Body of pancreas (tissue), 4 donors: ENCODE results near the gene SYN1. TPM values are rescaled to one million over a fixed set of nuclear protein-coding genes. Genes with fewer than 3 reads are reported as not detected.
"Not testable (repeated sequence)": the region's sequence is repeated elsewhere in the genome, so short reads cannot be mapped to it uniquely, and the experiment has no call there.

Source experiments
- ATAC-seq: fragments of 150-250 bp; one replicate; pipeline ENCODE4 v1.9.1; 2016
- DNase-seq, 4 donors: peaks; one replicate each; pipeline ENCODE4 v3.0.0-alpha.2; 2019
- H3K27ac ChIP-seq, 4 donors: fragments of 200-600 bp; sonication (generic); 1 replicate in 3 of 4; 2 replicates in 1 of 4; pipeline versions ENCODE4 v1.5.1 to v1.6.1; 2016 to 2019; ENCODE audit warnings: mild to moderate bottlenecking in 1 of 4, mixed read lengths in 1 of 4, moderate library complexity in 1 of 4
- H3K27me3 ChIP-seq, 2 donors: fragments of 200-600 bp; sonication (generic); one replicate each; pipeline ENCODE4 v1.6.0; 2016; ENCODE audit warnings: mild to moderate bottlenecking in 1 of 2
- H3K36me3 ChIP-seq, 2 donors: fragments of 200-600 bp; sonication (generic); replicated peaks in 1 of 2; 2 replicates each; pipeline ENCODE4 v1.5.1; 2016; ENCODE audit warnings: low read depth in 2 of 2; ENCODE audit not compliant: insufficient read depth in 1 of 2
- H3K4me1 ChIP-seq: fragments of 200-600 bp; sonication (generic); one replicate; pipeline ENCODE4 v1.6.0; 2016
- H3K4me3 ChIP-seq, 2 donors: fragments of 200-600 bp; sonication (generic); 1 replicate in 1 of 2; 2 replicates in 1 of 2; pipeline ENCODE4 v1.5.1; 2016 to 2019
- H3K9me3 ChIP-seq, 3 donors: fragments of 200-600 bp; sonication (generic); 1 replicate in 2 of 3; 2 replicates in 1 of 3; pipeline ENCODE4 v1.5.1; 2016
- CTCF ChIP-seq, 7 experiments: fragments of 450-650 bp in 4 of 7; fragments of 200-600 bp in 3 of 7; sonication (generic) in 3 of 7; IDR thresholded peaks; one replicate each; pipeline ENCODE4 v1.5.1; 2016 to 2019; ENCODE audit warnings: antibody characterized with exemption in 7 of 7
- POLR2A ChIP-seq, 3 donors: fragments of 450-650 bp; IDR thresholded peaks; one replicate each; pipeline ENCODE4 v1.6.1; 2016; ENCODE audit warnings: antibody characterized with exemption in 3 of 3, mild to moderate bottlenecking in 2 of 3
- WGBS, 2 donors: methylation state at CpG; one replicate each; pipeline ENCODE4 v1.1.5; 2017; 5-methylcytosine and 5-hydroxymethylcytosine counted together
- intact Hi-C: fragments of 100-400 bp; cut with DNase I; formaldehyde crosslinking; loops from one replicate; pipeline ENCODE4 v1.15.1; 2023
- total RNA-seq, 2 donors: library from RNA; depleted of rRNA; stranded (reverse); fragments of >200 nt; gene quantifications; one replicate each; pipeline ENCODE4 v1.1.0, GENCODE V29; 2016

The SYN1 gene
- total RNA-seq, 2 donors from 2014 or later: 0.26 to 4.0 TPM

- no peaks in the 10 kb centered on the region for H3K36me3 ChIP-seq
- no peaks in the 10 kb centered on the region for H3K9me3 ChIP-seq
- H3K27ac ChIP-seq: no peak overlapping the region
- TF ChIP-seq CTCF (IDR thresholded peaks at IDR 0.05) (no peak), POLR2A (IDR thresholded peaks at IDR 0.05) (no peak)
- H3K4me1 ChIP-seq: no peaks in the 10 kb centered on the region
- DNase-seq: no peak
- H3K4me3 ChIP-seq: no peak overlapping the region
- WGBS, 2 donors: 25 to 43% methylated on average over 7 to 8 of the region's 9 CpGs
- intact Hi-C loops: no loop called here
- ATAC-seq: no peak
- H3K27me3 ChIP-seq: no peaks in the 10 kb centered on the region
These were observed 11.4 kb downstream of the SYN1 start for GRCh38 chrX:47608130-47608810.

- no peak for TF ChIP-seq CTCF (IDR thresholded peaks at IDR 0.05)
- TF ChIP-seq POLR2A (IDR thresholded peaks at IDR 0.05): no peak
- no peak for ATAC-seq
- Histone ChIP-seq H3K4me3 (no peak overlapping the region), H3K9me3 (no peaks in the 10 kb centered on the region), H3K4me1 (no peaks in the 10 kb centered on the region), H3K27me3 (no peaks in the 10 kb centered on the region), H3K36me3 (no peaks in the 10 kb centered on the region), H3K27ac (no peak overlapping the region)
- intact Hi-C loops: no loop called here
- no peak for DNase-seq
These were observed 12.6 kb downstream of the SYN1 start for GRCh38 chrX:47607091-47607490.

GRCh38 chrX:47605024-47605423, 14.6 kb downstream of the SYN1 start:
- DNase-seq (no peak), ATAC-seq (no peak)
- TF ChIP-seq CTCF (IDR thresholded peaks at IDR 0.05) (no peak), POLR2A (IDR thresholded peaks at IDR 0.05) (no peak)
- intact Hi-C loops: no loop called here
- no peaks in the 10 kb centered on the region for H3K4me1 ChIP-seq
- H3K27ac ChIP-seq: no peak overlapping the region
- no peaks in the 10 kb centered on the region for H3K36me3 ChIP-seq
- H3K9me3 ChIP-seq: no peaks in the 10 kb centered on the region
- H3K27me3 ChIP-seq: no peaks in the 10 kb centered on the region
- H3K4me3 ChIP-seq: no peak overlapping the region
- WGBS, 2 donors: 57 to 59% methylated on average over 5 to 9 of the region's 9 CpGs

- DNase-seq: not testable (repeated sequence)
These were observed 16.5 kb downstream of the SYN1 start for GRCh38 chrX:47603125-47603524.

GRCh38 chrX:47597222-47597621, 22.4 kb downstream of the SYN1 start:
- intact Hi-C loops: no loop called here
- Histone ChIP-seq H3K4me3 (no peak overlapping the region), H3K27me3 (no peaks in the 10 kb centered on the region), H3K27ac (no peak overlapping the region), H3K4me1 (no peaks in the 10 kb centered on the region), H3K36me3 (no peaks in the 10 kb centered on the region), H3K9me3 (no peaks in the 10 kb centered on the region)
- no peak for DNase-seq
- no peak for ATAC-seq
- 74 to 89% methylated on average over 3 of the region's 3 CpGs for WGBS, 2 donors
- no peak for TF ChIP-seq POLR2A (IDR thresholded peaks at IDR 0.05)
- no peak for TF ChIP-seq CTCF (IDR thresholded peaks at IDR 0.05)

More at GRCh38 chrX:47603125-47603524, 16.5 kb downstream of the SYN1 start:
- H3K4me1 ChIP-seq, H3K36me3 ChIP-seq, ATAC-seq, H3K9me3 ChIP-seq, H3K27ac ChIP-seq, intact Hi-C loops, H3K4me3 ChIP-seq, H3K27me3 ChIP-seq: not testable (repeated sequence)
- WGBS, 2 donors: 93 to 95% methylated on average over 4 of the region's 4 CpGs
